ENCODE measurements around the gene SLC35D2.

The SLC35D2 gene

DNA sequence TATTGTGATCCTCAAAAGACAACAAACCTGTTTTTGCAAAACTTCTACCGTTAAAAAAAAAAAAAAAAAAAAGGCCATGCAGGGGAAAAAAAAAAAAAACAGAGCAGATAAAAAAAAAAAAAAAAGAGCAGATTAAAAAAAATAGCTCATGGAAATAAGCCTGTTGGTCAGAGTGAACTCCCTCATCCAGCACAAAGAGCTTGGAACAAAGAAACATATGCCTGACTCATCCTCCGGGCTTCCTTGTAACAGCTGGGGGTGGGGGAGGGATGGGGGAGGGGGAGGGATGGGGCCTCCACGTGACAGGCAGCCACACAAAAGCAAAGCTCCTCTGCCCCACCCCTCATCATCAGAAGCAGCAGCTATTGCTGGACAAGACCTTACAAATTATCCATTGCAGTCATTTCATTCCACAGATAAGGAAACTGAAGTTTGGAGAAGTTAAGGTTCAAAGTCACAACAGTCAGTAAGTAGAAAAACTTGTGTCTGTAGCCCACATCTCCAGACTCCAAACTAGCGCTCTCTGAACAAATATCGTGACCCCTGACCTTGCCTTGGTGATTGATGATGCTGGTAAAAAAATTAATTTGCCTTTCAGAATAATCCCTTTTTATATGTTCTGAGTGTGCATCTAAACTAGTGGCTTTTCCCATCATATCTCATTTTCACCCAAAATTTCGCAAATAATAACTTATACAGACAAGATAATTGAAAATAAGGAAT, 38.9 kb downstream of the SLC35D2 start:
- Histone ChIP-seq H3K36me3 (ENCODE audit: low read length) (no peaks in the 10 kb centered on the region), H3F3A (ENCODE audit: insufficient read depth) (no peaks in the 10 kb centered on the region), H3K9ac (ENCODE audit: low read length) (no peak overlapping the region), H3K27me3 (ENCODE audit: low read length) (no peaks in the 10 kb centered on the region), H3K4me2 (ENCODE audit: low read depth, low read length, poor library complexity, severe bottlenecking) (no peak overlapping the region), H3K4me3 (ENCODE audit: insufficient read depth, low read length, poor library complexity, severe bottlenecking) (no peak overlapping the region), H2AFZ (ENCODE audit: low read depth, low read length, severe bottlenecking) (no peak overlapping the region), H3K27ac (ENCODE audit: low read depth, low read length) (no peak overlapping the region), H3K9me3 (ENCODE audit: insufficient read depth, low read length) (no peaks in the 10 kb centered on the region), H4K20me1 (ENCODE audit: low read depth, low read length) (no peaks in the 10 kb centered on the region), H3K9me2 (replicated peaks; ENCODE audit: insufficient read depth, low read length) (no peaks in the 10 kb centered on the region), H3K79me2 (ENCODE audit: insufficient read depth, low read length) (no peaks in the 10 kb centered on the region)
- no peak for TF ChIP-seq EZH2phosphoT487 (conservative IDR thresholded peaks at IDR 0.05; ENCODE audit: low read length)
- TF ChIP-seq, protein P1, sequence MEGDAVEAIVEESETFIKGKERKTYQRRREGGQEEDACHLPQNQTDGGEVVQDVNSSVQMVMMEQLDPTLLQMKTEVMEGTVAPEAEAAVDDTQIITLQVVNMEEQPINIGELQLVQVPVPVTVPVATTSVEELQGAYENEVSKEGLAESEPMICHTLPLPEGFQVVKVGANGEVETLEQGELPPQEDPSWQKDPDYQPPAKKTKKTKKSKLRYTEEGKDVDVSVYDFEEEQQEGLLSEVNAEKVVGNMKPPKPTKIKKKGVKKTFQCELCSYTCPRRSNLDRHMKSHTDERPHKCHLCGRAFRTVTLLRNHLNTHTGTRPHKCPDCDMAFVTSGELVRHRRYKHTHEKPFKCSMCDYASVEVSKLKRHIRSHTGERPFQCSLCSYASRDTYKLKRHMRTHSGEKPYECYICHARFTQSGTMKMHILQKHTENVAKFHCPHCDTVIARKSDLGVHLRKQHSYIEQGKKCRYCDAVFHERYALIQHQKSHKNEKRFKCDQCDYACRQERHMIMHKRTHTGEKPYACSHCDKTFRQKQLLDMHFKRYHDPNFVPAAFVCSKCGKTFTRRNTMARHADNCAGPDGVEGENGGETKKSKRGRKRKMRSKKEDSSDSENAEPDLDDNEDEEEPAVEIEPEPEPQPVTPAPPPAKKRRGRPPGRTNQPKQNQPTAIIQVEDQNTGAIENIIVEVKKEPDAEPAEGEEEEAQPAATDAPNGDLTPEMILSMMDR (IDR thresholded peaks at IDR 0.05; ENCODE audit: insufficient read depth, low read length, poor library complexity, severe bottlenecking) = no peak

- H3K9me3 ChIP-seq (ENCODE audit: insufficient read depth, low read length) = no peaks in the 10 kb centered on the region
- H3K27ac ChIP-seq (ENCODE audit: low read depth, low read length) = no peak overlapping the region
- no peaks in the 10 kb centered on the region for H3K27me3 ChIP-seq (ENCODE audit: low read length)
- H3K36me3 ChIP-seq (ENCODE audit: low read length) = no peaks in the 10 kb centered on the region
- H3F3A ChIP-seq (ENCODE audit: insufficient read depth) = no peaks in the 10 kb centered on the region
- H3K4me3 ChIP-seq (ENCODE audit: insufficient read depth, low read length, poor library complexity, severe bottlenecking) = no peak overlapping the region
- no peaks in the 10 kb centered on the region for H3K79me2 ChIP-seq (ENCODE audit: insufficient read depth, low read length)
- no peak overlapping the region for H3K4me2 ChIP-seq (ENCODE audit: low read depth, low read length, poor library complexity, severe bottlenecking)
- no peak overlapping the region for H3K9ac ChIP-seq (ENCODE audit: low read length)
- no peaks in the 10 kb centered on the region for H3K9me2 ChIP-seq (replicated peaks; ENCODE audit: insufficient read depth, low read length)
- H2AFZ ChIP-seq (ENCODE audit: low read depth, low read length, severe bottlenecking) = no peak overlapping the region
- H4K20me1 ChIP-seq (ENCODE audit: low read depth, low read length) = no peaks in the 10 kb centered on the region
- TF ChIP-seq EZH2phosphoT487 (conservative IDR thresholded peaks at IDR 0.05; ENCODE audit: low read length) = no peak
- TF ChIP-seq, protein P1 (IDR thresholded peaks at IDR 0.05; ENCODE audit: insufficient read depth, low read length, poor library complexity, severe bottlenecking) = no peak
Measured at GRCh38 chr9:96343515-96344360, 39.8 kb downstream of the SLC35D2 start.

GRCh38 chr9:96342571-96343245, 40.8 kb downstream of the SLC35D2 start:
- no peak overlapping the region for H3K27ac ChIP-seq (ENCODE audit: low read depth, low read length)
- no peaks in the 10 kb centered on the region for H4K20me1 ChIP-seq (ENCODE audit: low read depth, low read length)
- no peaks in the 10 kb centered on the region for H3K9me3 ChIP-seq (ENCODE audit: insufficient read depth, low read length)
- no peaks in the 10 kb centered on the region for H3K79me2 ChIP-seq (ENCODE audit: insufficient read depth, low read length)
- H3K27me3 ChIP-seq (ENCODE audit: low read length) = no peaks in the 10 kb centered on the region
- TF ChIP-seq EZH2phosphoT487 (conservative IDR thresholded peaks at IDR 0.05; ENCODE audit: low read length) = no peak
- TF ChIP-seq, protein P1 (IDR thresholded peaks at IDR 0.05; ENCODE audit: insufficient read depth, low read length, poor library complexity, severe bottlenecking) = no peak
- no peaks in the 10 kb centered on the region for H3K36me3 ChIP-seq (ENCODE audit: low read length)
- no peak overlapping the region for H2AFZ ChIP-seq (ENCODE audit: low read depth, low read length, severe bottlenecking)
- no peaks in the 10 kb centered on the region for H3F3A ChIP-seq (ENCODE audit: insufficient read depth)
- no peaks in the 10 kb centered on the region for H3K9me2 ChIP-seq (replicated peaks; ENCODE audit: insufficient read depth, low read length)
- H3K4me3 ChIP-seq (ENCODE audit: insufficient read depth, low read length, poor library complexity, severe bottlenecking) = no peak overlapping the region
- H3K4me2 ChIP-seq (ENCODE audit: low read depth, low read length, poor library complexity, severe bottlenecking) = no peak overlapping the region
- H3K9ac ChIP-seq (ENCODE audit: low read length) = no peak overlapping the region

Measured in SU-DHL-6 (cell line).